K562 (cell line): ENCODE data around the gene ZMPSTE24. TPM values are rescaled to one million over a fixed set of nuclear protein-coding genes. Genes with fewer than 3 reads are reported as not detected.

Experiments
- DNMT1 ChIP-seq: fragments of 450-650 bp; IDR thresholded peaks from 2 replicates; pipeline ENCODE4 v1.6.1; 2016; ENCODE audit warnings: antibody characterized with exemption, mild to moderate bottlenecking
- FOXK2 ChIP-seq, 2 experiments: fragments of 450-650 bp; IDR thresholded peaks in 1 of 2; conservative IDR thresholded peaks in 1 of 2; 2 replicates each; pipeline ENCODE4 v1.6.1; 2016; ENCODE audit warnings: low read depth in 2 of 2, mild to moderate bottlenecking in 1 of 2
- GABPB2 ChIP-seq: fragments of 250-450 bp; sonication (Bioruptor Pico); conservative IDR thresholded peaks from 2 replicates; pipeline ENCODE4 v1.5.1; 2021; ENCODE audit warnings: mild to moderate bottlenecking
- MEIS2 ChIP-seq: fragments of 450-650 bp; IDR thresholded peaks from 2 replicates; pipeline ENCODE4 v1.6.1; 2014; ENCODE audit warnings: mild to moderate bottlenecking; ENCODE audit not compliant: partially characterized antibody
- NCOA2 ChIP-seq, 2 experiments: fragments of 450-650 bp; IDR thresholded peaks; 2 replicates each; pipeline ENCODE4 v1.6.1; 2018; ENCODE audit warnings: mild to moderate bottlenecking in 2 of 2, moderate library complexity in 1 of 2; ENCODE audit not compliant: partially characterized antibody in 2 of 2
- NRF1 ChIP-seq, 2 experiments: fragments of 450-650 bp; IDR thresholded peaks in 1 of 2; conservative IDR thresholded peaks in 1 of 2; 2 replicates each; pipeline ENCODE4 v1.6.1; 2014; ENCODE audit warnings: mild to moderate bottlenecking in 2 of 2
- SMAD3 ChIP-seq: fragments of 450-650 bp; formaldehyde crosslinking; conservative IDR thresholded peaks from 2 replicates; pipeline ENCODE4 v1.4.0; 2020; ENCODE audit warnings: mild to moderate bottlenecking
- SNIP1 ChIP-seq: fragments of 450-650 bp; IDR thresholded peaks from 2 replicates; pipeline ENCODE4 v1.7.1; 2017; ENCODE audit warnings: low read depth, mild to moderate bottlenecking
- TSC22D4 ChIP-seq: fragments of 450-650 bp; IDR thresholded peaks from 2 replicates; pipeline ENCODE4 v1.6.1; 2016; ENCODE audit warnings: missing genetic modification characterization, missing biosample characterization, control low read depth
- ZC3H11A ChIP-seq: IDR thresholded peaks from 2 replicates; pipeline ENCODE4 v1.6.1; 2012; ENCODE audit warnings: low read depth, low read length, improper control_type of control experiment
- ZNF444 ChIP-seq: fragments of 250-450 bp; sonication (Bioruptor Pico); IDR thresholded peaks from 2 replicates; pipeline ENCODE4 v1.4.0; 2020; ENCODE audit warnings: mild to moderate bottlenecking, moderate library complexity
- ZNF583 ChIP-seq: fragments of 250-450 bp; sonication (Bioruptor Pico); IDR thresholded peaks from 2 replicates; pipeline ENCODE4 v1.4.0; 2020
- ZSCAN29 ChIP-seq: fragments of 450-650 bp; IDR thresholded peaks from 2 replicates; pipeline ENCODE4 v1.6.1; 2017
- polyA plus RNA-seq, 8 experiments: library from polyadenylated mRNA; depleted of rRNA in 4 of 8; stranded (reverse) in 5 of 8; unstranded in 3 of 8; fragments of >200 nt; fragmentation: Nextera tagmentation in 2 of 8; fragmentation: Illumina TruSeq in 1 of 8; extraction: Ambion mirVana in 2 of 8; extraction: Trizol in 1 of 8; gene quantifications; 2 replicates each; pipeline versions ENCODE4 v1.2.1 to v1.2.3, GENCODE V29; 2011 to 2014; ENCODE audit warnings: inconsistent platforms in 1 of 8, missing spikeins in 1 of 8
- total RNA-seq, 7 experiments: library from RNA; depleted of rRNA in 6 of 7; stranded (reverse); fragments of >200 nt in 6 of 7; fragmentation: Illumina TruSeq in 2 of 7; extraction: Trizol in 2 of 7; gene quantifications; 2 replicates each; pipeline versions ENCODE4 v1.2.1 to v1.2.3, GENCODE V29; 2011 to 2021; ENCODE audit warnings: low replicate concordance in 1 of 7
- TF ChIP-seq, protein P1 (sequence below): fragments of 150-350 bp; IDR thresholded peaks from 2 replicates; pipeline ENCODE4 v1.6.1; 2014; ENCODE audit warnings: low read depth, mild to moderate bottlenecking, low read length, borderline replicate concordance
- TF ChIP-seq, protein P2 (sequence below): sonication (generic); formaldehyde crosslinking; IDR thresholded peaks from 2 replicates; pipeline ENCODE4 v1.8.0; 2022; ENCODE audit warnings: mild to moderate bottlenecking, missing genetic modification reagents, borderline replicate concordance
- TF ChIP-seq, protein P3 (sequence below): fragments of 450-650 bp; formaldehyde crosslinking; IDR thresholded peaks from 2 replicates; pipeline ENCODE4 v1.4.0; 2022; ENCODE audit warnings: mild to moderate bottlenecking, moderate library complexity
- TF ChIP-seq, protein P4 (sequence below): fragments of 250-450 bp; sonication (Bioruptor Pico); IDR thresholded peaks from 2 replicates; pipeline ENCODE4 v1.4.0; 2020; ENCODE audit warnings: borderline replicate concordance
- TF ChIP-seq, protein P5 (sequence below): fragments of 450-650 bp; IDR thresholded peaks from 2 replicates; pipeline ENCODE4 v1.6.1; 2016; ENCODE audit warnings: mild to moderate bottlenecking

The ZMPSTE24 gene
- total and polyA plus RNA-seq, 9 of the 15 experiments (the other 6 are each of a cell fraction or from before 2014, with no cell fraction given) = 30.7 to 75.9 (median 64.3) TPM

DNA sequence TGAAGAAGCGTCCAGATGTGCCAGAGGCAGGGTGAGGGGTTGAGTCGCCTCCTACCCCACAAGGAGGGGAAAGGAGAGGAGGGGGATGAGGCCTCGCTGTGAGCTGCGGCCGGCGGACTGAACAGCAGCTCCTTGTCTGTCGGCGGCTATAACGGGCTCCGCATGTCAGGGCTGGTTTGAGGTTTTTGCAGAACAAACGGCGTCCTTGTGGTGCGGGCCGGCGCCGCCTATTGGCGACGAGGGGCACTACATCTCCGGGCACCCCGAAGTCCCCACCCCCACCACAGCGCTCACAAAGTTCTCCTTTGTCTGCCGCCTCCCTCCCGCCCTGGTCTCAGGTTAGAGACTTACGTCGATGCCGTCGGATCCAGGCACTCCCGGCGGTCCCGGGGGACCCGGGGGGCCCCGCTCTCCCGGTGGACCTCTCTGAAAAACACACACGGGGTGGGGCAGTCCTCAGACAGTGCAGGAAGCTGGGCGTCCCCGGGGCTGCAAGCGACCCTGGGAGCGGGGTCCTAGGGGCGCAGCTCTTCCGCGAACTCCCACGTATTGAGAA is 57.3 kb downstream of the ZMPSTE24 start (continued):
- TF ChIP-seq, protein P1, sequence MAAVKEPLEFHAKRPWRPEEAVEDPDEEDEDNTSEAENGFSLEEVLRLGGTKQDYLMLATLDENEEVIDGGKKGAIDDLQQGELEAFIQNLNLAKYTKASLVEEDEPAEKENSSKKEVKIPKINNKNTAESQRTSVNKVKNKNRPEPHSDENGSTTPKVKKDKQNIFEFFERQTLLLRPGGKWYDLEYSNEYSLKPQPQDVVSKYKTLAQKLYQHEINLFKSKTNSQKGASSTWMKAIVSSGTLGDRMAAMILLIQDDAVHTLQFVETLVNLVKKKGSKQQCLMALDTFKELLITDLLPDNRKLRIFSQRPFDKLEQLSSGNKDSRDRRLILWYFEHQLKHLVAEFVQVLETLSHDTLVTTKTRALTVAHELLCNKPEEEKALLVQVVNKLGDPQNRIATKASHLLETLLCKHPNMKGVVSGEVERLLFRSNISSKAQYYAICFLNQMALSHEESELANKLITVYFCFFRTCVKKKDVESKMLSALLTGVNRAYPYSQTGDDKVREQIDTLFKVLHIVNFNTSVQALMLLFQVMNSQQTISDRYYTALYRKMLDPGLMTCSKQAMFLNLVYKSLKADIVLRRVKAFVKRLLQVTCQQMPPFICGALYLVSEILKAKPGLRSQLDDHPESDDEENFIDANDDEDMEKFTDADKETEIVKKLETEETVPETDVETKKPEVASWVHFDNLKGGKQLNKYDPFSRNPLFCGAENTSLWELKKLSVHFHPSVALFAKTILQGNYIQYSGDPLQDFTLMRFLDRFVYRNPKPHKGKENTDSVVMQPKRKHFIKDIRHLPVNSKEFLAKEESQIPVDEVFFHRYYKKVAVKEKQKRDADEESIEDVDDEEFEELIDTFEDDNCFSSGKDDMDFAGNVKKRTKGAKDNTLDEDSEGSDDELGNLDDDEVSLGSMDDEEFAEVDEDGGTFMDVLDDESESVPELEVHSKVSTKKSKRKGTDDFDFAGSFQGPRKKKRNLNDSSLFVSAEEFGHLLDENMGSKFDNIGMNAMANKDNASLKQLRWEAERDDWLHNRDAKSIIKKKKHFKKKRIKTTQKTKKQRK = no peak
- no peak for TF ChIP-seq ZNF444 (CRISPR knock-in tag)
- no peak for TF ChIP-seq NCOA2 (IDR thresholded peaks at IDR 0.05; ENCODE audit: partially characterized antibody in 2 of 2)
- no peak for TF ChIP-seq ZNF583
- TF ChIP-seq ZSCAN29 = no peak
- no peak for TF ChIP-seq DNMT1
- TF ChIP-seq TSC22D4 (tag) = no peak
- no peak for TF ChIP-seq GABPB2 (CRISPR knock-in tag)
- TF ChIP-seq, protein P2, sequence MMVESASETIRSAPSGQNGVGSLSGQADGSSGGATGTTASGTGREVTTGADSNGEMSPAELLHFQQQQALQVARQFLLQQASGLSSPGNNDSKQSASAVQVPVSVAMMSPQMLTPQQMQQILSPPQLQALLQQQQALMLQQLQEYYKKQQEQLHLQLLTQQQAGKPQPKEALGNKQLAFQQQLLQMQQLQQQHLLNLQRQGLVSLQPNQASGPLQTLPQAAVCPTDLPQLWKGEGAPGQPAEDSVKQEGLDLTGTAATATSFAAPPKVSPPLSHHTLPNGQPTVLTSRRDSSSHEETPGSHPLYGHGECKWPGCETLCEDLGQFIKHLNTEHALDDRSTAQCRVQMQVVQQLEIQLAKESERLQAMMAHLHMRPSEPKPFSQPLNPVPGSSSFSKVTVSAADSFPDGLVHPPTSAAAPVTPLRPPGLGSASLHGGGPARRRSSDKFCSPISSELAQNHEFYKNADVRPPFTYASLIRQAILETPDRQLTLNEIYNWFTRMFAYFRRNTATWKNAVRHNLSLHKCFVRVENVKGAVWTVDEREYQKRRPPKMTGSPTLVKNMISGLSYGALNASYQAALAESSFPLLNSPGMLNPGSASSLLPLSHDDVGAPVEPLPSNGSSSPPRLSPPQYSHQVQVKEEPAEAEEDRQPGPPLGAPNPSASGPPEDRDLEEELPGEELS (CRISPR knock-in tag) = no peak
- TF ChIP-seq NRF1 (conservative IDR thresholded peaks at IDR 0.05 in 1 of 2, IDR thresholded peaks at IDR 0.05 in 1 of 2) = peak; percentile 41 to 53; a peak in 2 of 4 replicates
- no peak for TF ChIP-seq ZC3H11A
- TF ChIP-seq, protein P3, sequence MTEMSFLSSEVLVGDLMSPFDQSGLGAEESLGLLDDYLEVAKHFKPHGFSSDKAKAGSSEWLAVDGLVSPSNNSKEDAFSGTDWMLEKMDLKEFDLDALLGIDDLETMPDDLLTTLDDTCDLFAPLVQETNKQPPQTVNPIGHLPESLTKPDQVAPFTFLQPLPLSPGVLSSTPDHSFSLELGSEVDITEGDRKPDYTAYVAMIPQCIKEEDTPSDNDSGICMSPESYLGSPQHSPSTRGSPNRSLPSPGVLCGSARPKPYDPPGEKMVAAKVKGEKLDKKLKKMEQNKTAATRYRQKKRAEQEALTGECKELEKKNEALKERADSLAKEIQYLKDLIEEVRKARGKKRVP (CRISPR knock-in tag) = no peak
- peak; percentile 78 for TF ChIP-seq MEIS2
- TF ChIP-seq, protein P4, sequence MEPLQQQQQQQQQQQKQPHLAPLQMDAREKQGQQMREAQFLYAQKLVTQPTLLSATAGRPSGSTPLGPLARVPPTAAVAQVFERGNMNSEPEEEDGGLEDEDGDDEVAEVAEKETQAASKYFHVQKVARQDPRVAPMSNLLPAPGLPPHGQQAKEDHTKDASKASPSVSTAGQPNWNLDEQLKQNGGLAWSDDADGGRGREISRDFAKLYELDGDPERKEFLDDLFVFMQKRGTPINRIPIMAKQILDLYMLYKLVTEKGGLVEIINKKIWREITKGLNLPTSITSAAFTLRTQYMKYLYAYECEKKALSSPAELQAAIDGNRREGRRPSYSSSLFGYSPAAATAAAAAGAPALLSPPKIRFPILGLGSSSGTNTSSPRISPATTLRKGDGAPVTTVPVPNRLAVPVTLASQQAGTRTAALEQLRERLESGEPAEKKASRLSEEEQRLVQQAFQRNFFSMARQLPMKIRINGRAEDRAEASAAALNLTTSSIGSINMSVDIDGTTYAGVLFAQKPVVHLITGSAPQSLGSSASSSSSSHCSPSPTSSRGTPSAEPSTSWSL (CRISPR knock-in tag) = no peak
- TF ChIP-seq SNIP1 = no peak
- TF ChIP-seq FOXK2 (conservative IDR thresholded peaks at IDR 0.05 in 1 of 2, IDR thresholded peaks at IDR 0.05 in 1 of 2; ENCODE audit: low read depth in 2 of 2) = no peak
- no peak for TF ChIP-seq SMAD3
- TF ChIP-seq, protein P5, sequence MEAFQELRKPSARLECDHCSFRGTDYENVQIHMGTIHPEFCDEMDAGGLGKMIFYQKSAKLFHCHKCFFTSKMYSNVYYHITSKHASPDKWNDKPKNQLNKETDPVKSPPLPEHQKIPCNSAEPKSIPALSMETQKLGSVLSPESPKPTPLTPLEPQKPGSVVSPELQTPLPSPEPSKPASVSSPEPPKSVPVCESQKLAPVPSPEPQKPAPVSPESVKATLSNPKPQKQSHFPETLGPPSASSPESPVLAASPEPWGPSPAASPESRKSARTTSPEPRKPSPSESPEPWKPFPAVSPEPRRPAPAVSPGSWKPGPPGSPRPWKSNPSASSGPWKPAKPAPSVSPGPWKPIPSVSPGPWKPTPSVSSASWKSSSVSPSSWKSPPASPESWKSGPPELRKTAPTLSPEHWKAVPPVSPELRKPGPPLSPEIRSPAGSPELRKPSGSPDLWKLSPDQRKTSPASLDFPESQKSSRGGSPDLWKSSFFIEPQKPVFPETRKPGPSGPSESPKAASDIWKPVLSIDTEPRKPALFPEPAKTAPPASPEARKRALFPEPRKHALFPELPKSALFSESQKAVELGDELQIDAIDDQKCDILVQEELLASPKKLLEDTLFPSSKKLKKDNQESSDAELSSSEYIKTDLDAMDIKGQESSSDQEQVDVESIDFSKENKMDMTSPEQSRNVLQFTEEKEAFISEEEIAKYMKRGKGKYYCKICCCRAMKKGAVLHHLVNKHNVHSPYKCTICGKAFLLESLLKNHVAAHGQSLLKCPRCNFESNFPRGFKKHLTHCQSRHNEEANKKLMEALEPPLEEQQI = no peak
